GM12878 (cell line): ENCODE measurements around the gene LRSAM1. TPM values are rescaled to one million over a fixed set of nuclear protein-coding genes. Genes with fewer than 3 reads are reported as not detected.

Source experiments
- ATF2 ChIP-seq: IDR thresholded peaks from 2 replicates; pipeline ENCODE4 v1.6.1; 2012; ENCODE audit warnings: low read length, inconsistent platforms
- EED ChIP-seq: sonication (generic); IDR thresholded peaks from 2 replicates; pipeline ENCODE4 v1.6.1; 2016; ENCODE audit warnings: antibody characterized with exemption, low read depth
- ESRRA ChIP-seq: IDR thresholded peaks from 2 replicates; pipeline ENCODE4 v1.6.1; 2012; ENCODE audit warnings: mild to moderate bottlenecking, low read length, improper control_type of control experiment
- GATAD2B ChIP-seq: fragments of 450-650 bp; conservative IDR thresholded peaks from 2 replicates; pipeline ENCODE4 v1.6.1; 2017; ENCODE audit warnings: low read depth, mild to moderate bottlenecking, moderate library complexity
- HDGF ChIP-seq: fragments of 450-650 bp; IDR thresholded peaks from 2 replicates; pipeline ENCODE4 v1.6.1; 2016; ENCODE audit warnings: antibody characterized with exemption
- MEF2B ChIP-seq: fragments of 450-650 bp; IDR thresholded peaks from 2 replicates; pipeline ENCODE4 v1.6.1; 2018; ENCODE audit warnings: mild to moderate bottlenecking, moderate library complexity; ENCODE audit not compliant: partially characterized antibody, poor library complexity, severe bottlenecking
- MTA3 ChIP-seq: IDR thresholded peaks from 2 replicates; pipeline ENCODE4 v1.6.1; 2012; ENCODE audit warnings: low read length, inconsistent platforms, borderline replicate concordance
- NR2C1 ChIP-seq: fragments of 450-650 bp; IDR thresholded peaks from 2 replicates; pipeline ENCODE4 v1.6.1; 2017; ENCODE audit warnings: antibody characterized with exemption, mild to moderate bottlenecking, moderate library complexity
- PKNOX1 ChIP-seq: fragments of 450-650 bp; IDR thresholded peaks from 2 replicates; pipeline ENCODE4 v1.6.1; 2016; ENCODE audit warnings: mild to moderate bottlenecking
- POLR2AphosphoS2 ChIP-seq: IDR thresholded peaks from 2 replicates; pipeline ENCODE4 v1.6.1; 2011; ENCODE audit warnings: low read depth, mild to moderate bottlenecking, low read length, improper control_type of control experiment, moderate library complexity
- STAT3 ChIP-seq: IDR thresholded peaks from 2 replicates; pipeline ENCODE4 v1.6.1; 2011; ENCODE audit warnings: low read depth, low read length, improper control_type of control experiment
- TCF12 ChIP-seq: IDR thresholded peaks from 2 replicates; pipeline ENCODE4 v1.6.1; 2011; ENCODE audit warnings: low read depth, mild to moderate bottlenecking, low read length
- ZNF592 ChIP-seq: fragments of 450-650 bp; IDR thresholded peaks from 2 replicates; pipeline ENCODE4 v1.6.1; 2017; ENCODE audit warnings: mild to moderate bottlenecking, moderate library complexity
- ZNF687 ChIP-seq: fragments of 450-650 bp; IDR thresholded peaks from 2 replicates; pipeline ENCODE4 v1.6.1; 2017; ENCODE audit warnings: mild to moderate bottlenecking, moderate library complexity
- polyA plus RNA-seq, 11 experiments: library from polyadenylated mRNA; depleted of rRNA in 4 of 11; unstranded in 6 of 11; stranded (reverse) in 5 of 11; fragments of >200 nt; fragmentation: Nextera tagmentation in 4 of 11; fragmentation: Illumina TruSeq in 1 of 11; extraction: Ambion mirVana in 4 of 11; extraction: Trizol in 1 of 11; gene quantifications; 1 replicate in 1 of 11; 2 replicates in 10 of 11; pipeline versions ENCODE4 v1.2.1 to v1.2.3, GENCODE V29; 2011 to 2016; ENCODE audit warnings: inconsistent platforms in 2 of 11, missing spikeins in 2 of 11, low read depth in 1 of 11
- total RNA-seq, 4 experiments: library from RNA; depleted of rRNA in 3 of 4; stranded (reverse); fragments of >200 nt in 3 of 4; fragmentation: Illumina TruSeq in 1 of 4; extraction: Trizol in 1 of 4; gene quantifications; 2 replicates each; pipeline versions ENCODE4 v1.2.1 to v1.2.3, GENCODE V29; 2013 to 2021

Gene LRSAM1
- total and polyA plus RNA-seq, 10 of the 15 experiments (the other 5 are each of a cell fraction or from before 2014, with no cell fraction given): 0.14 to 23.4 (median 11.7) TPM

GRCh38 chr9:127423934-127424675, 27.2 kb upstream of the LRSAM1 start, which contains the start of gene ZNF79 (continued):
- TF ChIP-seq MTA3 (peak; percentile 42; the same call in 1 of the 2 replicates), STAT3 (no peak), ZNF592 (no peak), ZNF687 (peak; percentile 79; the same call in 1 of the 2 replicates), NR2C1 (0 out of 2 replicates have a peak, but pooled peaks have one; percentile 20), HDGF (no peak), GATAD2B (0 out of 2 replicates have a peak, but pooled peaks have one; percentile 37), ATF2 (no peak), TCF12 (peak; percentile 57; the same call in 1 of the 2 replicates), PKNOX1 (peak; percentile 14; the same call in 1 of the 2 replicates), MEF2B (no peak), POLR2AphosphoS2 (peak; percentile 65; the same call in 1 of the 2 replicates), ESRRA (no peak), EED (peak; percentile 53; the same call in 1 of the 2 replicates)
